Activated CD8-positive, alpha-beta memory T cell treated with anti-CD3 and anti-CD28 coated beads, Interleukin-2, amount 50 U/mL, for 1 hour (primary cell): ENCODE results near the gene KLHL41.

ENCODE experiments used
- DNase-seq: peaks from one replicate; pipeline ENCODE4 v3.0.0-alpha.2; 2020; ENCODE audit errors: extremely low read depth

The KLHL41 gene

DNA sequence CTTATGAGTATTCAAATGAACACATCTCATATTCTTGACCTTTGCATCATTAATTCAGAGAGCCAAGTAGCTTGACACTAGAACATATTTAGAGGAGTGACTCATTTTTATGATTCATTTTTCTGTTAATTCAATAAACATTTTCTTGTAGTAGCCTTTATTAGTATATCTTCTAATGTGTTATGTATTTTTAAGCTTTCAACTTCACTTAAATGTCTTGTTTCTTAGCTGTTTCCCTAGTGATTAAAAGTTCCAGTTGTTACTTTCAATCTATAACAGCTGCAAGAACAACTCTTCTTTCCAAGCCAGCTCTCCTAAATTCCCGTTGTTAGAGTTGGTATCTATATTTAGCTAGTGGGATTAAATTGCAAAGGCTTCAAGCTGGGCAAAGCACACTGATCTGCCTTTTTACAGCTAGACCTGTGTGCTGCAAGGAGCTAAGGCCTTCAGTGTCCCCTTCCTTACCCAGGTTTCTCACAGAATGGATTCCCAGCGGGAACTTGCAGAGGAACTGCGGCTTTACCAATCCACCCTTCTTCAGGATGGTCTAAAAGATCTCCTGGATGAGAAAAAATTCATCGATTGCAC lies at the start of gene KLHL41:
Gene KLHL41 (plus strand): TSS at position 405 of the 588 bp plus-strand sequence. CDS start 77 bp downstream, at position 482.
- DNase-seq, result no peak

DNA sequence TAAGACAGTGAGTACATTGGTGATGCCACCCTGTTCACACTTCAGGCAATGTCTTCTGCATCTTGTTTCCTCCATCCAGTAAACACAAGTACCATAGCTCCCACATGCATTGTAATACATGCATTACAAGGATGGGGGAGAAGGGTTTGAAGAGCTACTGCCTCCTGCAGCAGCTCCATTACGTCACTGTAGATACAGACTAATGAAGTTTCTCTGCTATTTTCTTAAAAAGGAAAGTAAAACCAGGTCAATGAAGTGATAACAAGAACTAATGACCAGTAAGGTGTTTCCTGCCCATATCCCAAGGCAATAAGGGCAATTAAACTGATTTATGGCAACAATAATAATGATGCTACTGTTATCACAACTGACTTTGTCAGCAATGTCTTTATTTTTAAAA lies 48.4 kb upstream of the KLHL41 start:
- DNase-seq, result no peak

DNA sequence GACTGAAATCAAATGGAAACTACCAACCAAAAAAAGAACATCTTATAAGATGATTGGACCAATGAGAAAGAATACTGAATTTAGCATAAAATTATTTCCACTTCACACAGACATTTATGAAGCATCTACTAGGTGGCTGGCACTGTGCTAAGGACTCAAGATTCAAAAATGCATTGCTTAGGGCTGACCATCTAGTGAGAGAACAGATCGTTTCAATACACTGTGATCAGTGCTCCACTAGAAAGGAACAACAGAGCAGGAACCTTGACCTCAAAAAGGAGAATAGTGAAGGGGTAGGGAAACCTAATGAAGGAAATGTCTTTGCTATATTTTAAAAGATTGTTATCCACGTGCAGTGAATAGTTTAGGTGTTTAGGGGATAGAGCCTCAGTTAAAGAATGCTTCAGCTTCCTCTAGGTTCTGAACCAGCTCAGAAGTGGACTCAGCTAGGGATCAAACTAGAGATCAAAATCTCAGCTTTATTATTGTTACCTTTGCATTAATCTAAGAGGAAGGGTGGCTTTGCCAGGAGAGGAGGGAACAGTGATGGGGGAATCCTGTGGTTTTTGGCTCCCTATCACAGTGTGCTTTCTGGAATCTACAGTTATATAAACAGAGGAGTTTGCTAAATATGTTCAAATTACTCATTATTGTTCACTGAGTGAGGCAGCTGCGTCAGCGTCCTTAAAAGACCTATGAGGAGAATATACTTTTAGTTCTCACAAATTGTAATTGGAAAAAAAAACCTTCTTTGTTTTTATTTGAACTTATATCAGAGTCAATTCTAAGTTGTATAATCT lies 46.4 kb upstream of the KLHL41 start:
- no peak for DNase-seq

DNA sequence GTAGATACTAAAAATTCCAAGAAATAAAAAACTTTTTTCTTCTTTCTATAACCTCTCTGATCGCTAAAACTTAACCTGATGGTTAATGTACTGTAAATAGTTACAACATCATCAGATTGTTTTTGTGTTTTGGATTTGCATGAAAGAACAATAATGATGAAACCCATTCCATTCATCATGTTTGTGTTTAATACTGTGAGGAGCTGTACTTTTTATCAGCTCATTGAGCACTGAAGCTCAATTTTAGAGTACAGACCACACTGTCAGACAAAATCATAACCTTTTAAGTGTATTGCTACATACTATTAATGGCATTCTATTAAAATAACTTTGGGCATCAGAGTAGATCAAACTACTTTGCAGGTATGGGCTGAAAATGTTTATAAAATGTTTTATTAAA lies 45.0 kb upstream of the KLHL41 start:
- DNase-seq, result no peak

DNA sequence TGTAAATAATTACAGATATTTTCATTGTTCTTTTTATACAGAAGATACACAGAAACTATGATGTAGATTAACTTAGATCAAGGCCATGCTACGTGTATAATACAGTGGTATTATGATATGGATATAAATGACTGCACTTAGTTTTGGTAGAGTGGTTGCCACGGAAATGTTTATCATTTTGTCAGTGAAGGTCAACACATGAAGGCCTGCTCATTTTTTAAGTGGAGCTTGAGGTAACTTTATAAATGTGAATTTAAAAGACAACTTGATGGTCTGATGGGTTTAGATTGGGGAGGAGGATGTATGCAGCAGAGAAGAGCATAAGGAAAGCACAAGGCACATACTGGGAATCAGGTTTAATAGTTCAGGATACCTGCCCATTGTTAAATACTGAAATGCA lies 44.6 kb upstream of the KLHL41 start:
- no peak for DNase-seq

DNA sequence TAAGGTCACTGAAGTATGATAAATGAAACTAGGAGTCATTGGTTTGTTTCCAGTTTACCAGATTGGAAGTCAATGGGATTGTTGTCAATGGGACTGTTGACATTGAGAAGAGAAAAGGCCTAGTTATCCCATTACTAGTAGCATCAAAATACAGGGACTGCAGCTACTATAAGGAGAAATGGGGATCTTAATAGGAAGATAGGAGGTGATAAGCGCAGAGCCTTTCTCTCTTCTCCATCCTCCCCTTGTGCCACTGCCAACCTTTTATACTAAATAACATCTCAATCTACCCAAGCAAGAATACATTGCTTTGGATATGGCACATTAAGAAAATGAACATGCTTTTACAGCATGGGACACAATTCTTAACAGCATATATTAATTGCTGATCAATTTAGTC lies 40.7 kb upstream of the KLHL41 start:
- no peak for DNase-seq

DNA sequence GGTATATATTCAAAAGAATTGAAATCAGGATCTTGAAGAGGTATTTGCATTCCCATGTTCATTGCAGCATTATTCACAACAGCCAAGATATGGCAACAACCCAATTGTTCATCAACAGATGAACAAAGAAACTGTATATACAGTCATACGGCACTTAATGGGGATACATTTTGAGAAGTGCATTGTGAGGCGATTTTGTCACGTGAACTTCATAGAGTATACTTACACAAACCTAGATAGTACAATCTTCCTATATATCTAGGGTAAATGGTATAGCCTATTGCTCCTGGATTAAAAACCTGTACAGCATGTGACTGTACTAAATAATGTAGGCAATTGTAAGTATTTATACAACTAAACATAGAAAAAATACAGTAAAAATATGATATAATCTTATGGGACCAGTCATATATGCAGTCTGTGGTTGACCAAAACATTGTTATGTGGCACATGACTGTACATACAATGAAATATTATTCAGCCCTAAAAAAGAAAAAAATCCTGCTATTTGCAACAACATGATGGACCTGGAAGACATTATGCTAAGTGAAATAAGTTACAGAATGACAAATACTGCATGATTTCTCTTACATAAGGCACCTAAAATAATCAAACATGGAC lies 39.4 kb upstream of the KLHL41 start:
- no peak for DNase-seq

DNA sequence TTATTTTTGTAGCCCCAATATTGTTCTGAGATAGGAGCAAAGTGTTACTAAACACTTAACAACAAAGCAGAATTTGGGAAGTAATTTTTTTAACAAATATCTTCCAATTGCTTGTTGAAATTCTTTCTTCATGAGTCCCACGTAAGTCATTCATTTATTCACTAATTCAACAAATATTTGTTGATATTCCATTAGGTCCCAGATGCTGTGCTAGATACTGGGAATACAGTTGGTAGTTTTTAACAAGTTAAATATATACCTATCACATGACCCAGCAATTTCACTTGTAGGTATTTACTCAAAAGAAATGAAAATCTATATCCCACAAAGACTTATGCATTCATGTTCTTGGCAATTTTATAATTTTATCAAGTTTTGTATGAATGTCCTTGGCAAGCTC lies 37.3 kb upstream of the KLHL41 start:
- no peak for DNase-seq

DNA sequence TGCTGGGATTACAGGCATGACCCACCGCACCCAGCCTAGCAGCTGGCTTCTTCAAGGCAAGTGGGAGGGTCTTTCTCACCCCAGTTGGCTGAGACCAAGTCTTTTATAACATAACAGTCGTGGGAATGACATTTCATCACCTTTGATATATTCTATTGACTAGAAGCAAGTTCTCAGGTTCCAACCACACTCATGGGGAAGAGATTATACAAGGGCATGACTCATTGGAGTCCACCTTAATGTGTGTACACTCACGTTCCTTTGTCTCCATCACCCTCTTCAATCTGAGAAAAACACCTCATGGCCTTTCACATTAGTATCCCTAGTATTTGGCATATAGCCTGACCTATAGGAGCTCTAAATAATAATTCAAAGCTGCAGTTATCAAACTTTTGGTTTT lies 33.0 kb upstream of the KLHL41 start:
- DNase-seq, result no peak

DNA sequence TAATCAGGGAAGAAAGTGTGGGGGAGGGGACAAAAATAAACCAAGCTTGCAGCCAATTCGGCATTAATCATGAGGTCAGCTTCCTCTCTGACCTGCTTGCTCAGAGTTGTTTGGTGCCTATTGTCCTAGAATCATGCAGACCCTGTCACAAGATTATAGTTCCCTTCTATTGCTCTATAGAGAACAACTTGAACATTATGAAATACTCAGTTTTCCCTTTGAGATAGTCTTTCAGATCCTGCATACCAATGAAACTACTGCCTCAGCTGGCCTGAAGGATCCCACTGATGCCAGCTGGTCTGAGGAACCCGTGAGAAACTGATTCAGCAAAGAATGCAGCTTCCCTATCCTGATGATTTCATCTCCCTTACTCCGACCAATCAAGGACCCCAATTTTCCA lies 31.2 kb upstream of the KLHL41 start:
- no peak for DNase-seq

DNA sequence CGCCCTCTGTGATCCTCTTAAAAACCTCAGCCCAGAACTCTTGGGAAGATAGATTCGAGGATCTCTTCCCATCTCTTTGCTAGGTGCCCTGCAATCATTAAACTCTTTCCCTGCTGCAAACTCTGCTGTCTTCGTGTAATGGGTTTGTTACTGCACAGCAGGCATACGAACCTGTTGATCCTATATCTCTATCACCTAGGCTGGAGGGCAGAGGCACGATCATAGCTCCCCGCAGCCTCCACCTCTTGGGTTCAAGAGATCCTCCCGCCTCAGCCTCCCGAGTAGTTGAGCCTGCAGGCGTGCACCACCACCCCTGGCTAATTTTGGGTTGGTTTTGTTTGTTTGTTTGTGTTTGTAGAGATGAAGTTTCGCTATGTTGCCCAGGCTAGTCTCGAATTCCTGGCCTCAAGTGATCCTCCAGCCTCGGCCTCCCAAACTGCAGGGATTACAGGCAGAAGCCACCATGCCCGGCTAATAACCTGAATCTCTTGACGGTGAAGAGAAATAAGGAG lies 30.7 kb upstream of the KLHL41 start:
- no peak for DNase-seq

DNA sequence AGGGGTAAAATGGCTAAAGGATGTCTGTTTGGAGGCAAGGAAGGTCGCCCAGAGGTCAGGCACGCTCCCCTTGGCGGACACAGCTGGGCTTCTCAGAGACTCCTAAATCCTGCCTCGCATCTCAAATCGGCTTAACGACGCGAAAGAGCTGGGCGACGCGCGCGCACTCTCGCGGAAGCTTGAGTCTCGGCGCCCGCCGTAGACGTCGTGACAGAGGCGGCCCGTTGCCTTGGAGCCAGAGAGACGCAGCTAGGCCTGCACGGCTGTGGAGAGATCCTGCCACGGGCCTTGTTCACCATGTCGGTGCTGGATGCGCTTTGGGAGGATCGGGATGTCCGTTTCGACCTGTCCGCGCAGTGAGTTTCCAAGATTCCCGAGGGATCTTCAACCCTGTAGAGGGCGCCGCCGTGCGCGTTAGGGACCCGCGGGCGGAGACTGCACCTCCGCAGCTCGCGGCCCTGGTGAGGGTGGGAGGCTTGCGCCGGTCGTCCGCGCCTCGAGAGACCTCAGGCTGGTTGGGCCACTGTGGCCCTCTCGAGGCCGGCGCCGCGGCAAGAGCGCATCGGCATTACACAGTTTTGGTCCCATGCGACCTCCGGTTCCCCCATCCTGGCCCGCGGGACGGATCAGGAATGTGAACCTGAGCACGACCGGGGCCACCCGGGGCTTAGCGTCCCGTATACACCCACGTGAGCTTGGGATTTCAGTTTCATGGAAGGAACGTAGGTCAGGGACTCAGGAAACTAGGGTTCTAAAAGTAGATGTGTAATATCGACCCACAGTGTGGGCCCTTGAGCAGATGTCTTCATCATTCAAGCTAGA lies 30.0 kb upstream of the KLHL41 start, which contains the start of gene BBS5:
Gene BBS5 (plus strand): TSS at position 238 of the 822 bp plus-strand sequence. CDS start 60 bp downstream, at position 298.
- peak; percentile 1 for DNase-seq

DNA sequence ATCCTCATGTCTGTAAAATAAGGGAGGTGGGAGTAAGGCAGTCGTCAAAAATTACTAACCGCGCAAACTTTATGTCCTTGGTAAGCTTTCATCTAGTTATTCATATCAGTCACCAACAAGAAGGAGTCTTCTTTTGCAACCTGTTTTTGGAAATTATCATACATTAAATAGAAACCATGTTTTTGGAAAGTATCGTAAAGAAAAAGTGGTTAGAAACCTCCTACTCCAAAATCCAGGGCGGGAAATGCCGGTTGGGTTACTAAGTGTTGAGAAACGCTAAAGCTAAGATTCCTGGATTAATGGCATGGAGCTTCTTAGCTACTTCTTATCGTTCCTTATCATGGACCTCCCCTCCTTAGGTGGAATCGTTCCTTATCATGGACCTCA lies 29.4 kb upstream of the KLHL41 start:
- no peak for DNase-seq

DNA sequence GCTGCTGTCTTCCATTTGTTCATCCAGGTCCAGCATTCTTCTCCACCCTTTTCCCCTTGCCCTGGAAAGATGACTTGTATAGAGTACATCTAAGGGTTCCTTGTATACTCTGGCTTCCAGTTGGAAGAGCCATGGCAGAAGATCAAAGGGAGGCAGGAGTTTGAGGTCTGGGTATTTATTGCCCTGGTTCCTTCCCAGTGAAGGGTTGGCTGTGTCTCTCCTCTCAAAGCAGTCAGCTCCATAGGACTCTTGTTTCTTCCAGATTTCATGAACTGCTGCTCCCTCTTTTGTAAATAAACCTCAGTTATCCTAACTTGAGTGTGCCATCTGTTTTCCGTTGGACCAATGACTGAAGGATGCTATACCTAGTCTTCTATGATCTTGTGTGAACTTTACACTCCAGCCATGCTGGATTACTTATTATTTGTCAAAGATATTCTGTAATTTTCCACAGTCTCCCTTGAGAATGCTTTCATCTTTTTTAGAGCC lies 23.8 kb upstream of the KLHL41 start:
- no peak for DNase-seq

DNA sequence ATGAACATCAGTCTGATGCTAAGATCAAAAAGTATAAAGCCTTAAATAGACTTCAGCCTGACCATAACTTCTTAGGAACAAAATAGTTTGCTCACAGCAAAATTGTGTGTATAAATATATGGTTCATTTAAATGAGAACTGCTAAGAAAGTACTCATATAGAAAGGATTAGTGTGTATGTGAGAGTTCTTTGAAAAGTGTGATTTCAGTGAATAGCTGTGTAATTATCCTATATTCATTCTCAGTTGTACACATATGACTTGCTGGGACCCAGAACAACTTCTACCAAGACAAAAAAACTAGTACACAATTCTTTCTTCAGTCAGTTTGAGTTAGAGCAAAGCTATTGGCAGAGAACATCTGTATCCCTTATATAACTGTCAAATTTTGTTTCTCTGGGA lies 23.0 kb upstream of the KLHL41 start:
- no peak for DNase-seq

DNA sequence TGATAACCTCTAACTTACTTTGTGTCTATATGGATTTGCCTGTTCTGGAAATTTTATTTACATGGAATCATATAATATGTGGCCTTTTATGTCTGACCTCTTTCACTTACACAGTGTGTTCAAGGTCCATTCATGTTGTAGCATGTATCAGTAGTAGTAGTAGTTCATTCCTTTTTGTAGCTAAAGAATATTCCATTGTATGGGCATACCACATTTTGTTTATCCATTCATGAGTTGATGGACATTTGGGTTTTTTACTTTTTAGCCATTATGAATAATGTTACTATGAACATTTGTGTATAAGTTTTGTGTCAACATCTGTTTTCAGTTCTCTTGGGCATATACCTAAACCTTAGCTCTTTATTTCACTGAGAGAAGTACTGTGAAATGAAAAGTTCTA lies 18.7 kb upstream of the KLHL41 start:
- DNase-seq, result no peak

DNA sequence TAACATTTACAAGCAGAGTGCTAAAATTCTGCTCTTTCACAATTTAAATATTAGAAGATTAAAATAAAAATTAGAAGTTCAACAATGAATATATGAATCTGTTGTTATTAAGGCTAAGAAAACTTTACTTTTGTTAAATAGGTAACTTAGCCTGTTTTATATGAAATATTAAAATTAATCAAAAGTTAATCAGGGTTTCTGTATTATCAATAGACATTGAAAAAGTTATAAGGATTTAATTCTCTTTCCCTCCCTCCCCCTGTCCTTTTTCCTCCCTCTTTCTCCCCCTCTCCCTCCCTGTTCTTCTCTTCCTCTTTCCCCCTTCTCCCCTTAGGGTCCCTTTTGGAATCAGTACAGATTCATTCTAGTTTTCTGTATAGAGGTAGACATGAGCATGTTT lies 18.1 kb upstream of the KLHL41 start:
- DNase-seq, result no peak

DNA sequence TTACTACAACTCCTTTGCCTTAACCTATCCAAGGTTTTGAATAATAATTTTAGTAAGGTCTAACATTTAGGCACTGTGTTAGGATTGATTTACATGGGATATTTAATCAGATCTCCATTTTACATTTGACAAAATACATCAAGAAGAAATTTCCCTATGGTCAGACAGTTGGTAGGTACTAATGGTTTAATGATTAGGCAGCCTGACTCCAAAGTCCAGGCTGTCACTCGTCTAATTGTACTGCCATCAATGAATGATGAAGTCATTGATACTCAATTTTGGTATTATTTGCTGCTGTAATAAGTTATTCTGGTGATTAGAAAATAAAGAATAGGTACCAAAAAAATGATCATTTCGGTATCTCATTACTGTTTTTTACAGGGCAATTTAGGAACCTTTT lies 16.1 kb upstream of the KLHL41 start:
- DNase-seq, result no peak

DNA sequence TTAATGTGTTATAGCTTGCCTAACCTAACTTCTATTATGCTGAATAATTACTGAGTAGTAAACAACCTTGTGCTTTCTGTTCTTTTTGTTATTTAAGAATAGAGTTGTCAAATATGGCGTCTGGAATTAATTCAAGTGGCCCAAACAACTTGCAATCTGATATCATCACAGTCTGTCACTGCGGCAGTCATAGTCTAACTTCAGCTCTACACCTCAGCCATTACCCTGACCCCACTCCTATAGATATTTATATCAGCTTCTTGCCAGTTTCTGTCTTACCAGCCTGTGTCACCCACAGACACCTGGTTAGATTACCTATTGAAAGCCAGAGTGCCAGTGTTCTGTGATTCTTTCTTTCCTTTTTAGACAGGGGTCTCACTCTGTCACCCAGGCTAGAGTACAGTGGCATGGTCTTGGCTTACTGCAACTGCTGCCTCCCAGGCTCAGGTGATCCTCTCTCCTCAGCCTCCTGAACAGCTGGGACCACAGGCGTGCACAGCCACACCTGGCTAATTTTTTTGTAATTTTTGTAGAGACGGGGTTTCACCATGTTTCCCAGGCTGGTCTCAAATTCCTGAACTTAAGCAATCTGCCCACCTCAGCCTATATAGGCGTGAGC lies 14.1 kb upstream of the KLHL41 start:
- no peak for DNase-seq

DNA sequence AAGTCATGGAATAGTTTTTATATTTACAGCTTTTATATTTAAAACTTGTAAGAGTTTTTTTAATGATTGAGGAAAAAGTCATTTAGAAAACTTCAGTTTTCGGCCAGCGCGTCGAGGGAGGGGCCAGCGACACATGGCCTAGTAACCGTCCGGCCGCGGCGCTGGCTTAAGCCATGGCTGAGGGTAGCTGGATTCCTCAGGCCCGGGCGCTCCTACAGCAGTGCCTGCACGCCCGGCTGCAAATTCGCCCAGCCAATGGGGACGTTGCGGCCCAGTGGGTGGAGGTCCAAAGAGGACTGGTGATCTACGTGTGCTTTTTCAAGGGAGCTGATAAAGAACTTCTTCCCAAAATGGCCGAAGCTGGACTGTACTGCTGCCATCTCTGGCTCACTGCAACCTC lies 4.9 kb upstream of the KLHL41 start:
- no peak for DNase-seq

DNA sequence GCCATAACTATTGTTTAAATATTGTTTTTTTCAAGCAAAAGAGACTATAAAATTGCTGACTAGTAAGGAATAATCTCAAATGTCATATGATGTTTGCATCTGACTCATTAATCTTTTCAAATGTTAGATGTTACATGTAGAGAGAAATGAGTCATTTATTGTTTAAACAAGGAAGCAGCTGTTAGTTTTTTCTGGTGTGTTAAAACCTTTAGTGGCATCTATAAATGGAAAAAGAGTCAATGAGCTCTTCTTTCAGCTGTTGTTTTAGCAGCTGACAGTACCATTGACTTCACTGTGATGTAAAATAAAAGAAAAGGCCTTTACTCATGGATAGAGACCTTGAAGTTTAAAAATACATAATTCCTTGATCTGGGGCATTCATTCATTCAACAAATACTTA lies 1.8 kb upstream of the KLHL41 start:
- no peak for DNase-seq
